Stimulated activated CD4-positive, alpha-beta T cell treated with anti-CD3 and anti-CD28 coated beads, Interleukin-2, amount 100 ng/mL, for 48 hours (primary cell): ENCODE data around the gene VMP1.
"Not testable (repeated sequence)": the region's sequence is repeated elsewhere in the genome, so short reads cannot be mapped to it uniquely, and the experiment has no call there.

Experiments used
- DNase-seq, 2 donors: peaks; one replicate each; pipeline ENCODE4 v3.0.0-alpha.2; 2020

Gene VMP1

DNA sequence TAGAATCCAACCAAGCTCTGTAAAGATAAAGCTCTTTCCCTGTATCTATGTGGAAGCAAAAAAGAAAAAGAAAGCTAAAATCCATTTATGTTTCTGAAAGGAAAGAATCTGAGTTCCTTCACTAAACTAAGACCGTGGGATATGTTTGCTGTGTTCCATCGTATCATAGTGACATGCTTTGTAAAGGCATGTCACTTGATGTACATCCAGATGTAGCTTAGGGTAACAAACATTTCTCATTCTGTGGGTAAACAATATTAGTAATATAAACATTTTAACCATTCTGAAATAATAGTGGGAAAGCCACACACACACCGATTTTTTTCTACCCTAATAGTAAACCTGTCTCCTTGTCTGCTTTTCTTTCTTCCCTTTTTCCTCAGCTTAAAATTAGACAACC is 107.2 kb downstream of the VMP1 start:
- DNase-seq = no peak

GRCh38 chr17:59815965-59816364 is 108.5 kb downstream of the VMP1 start:
- no peak for DNase-seq

GRCh38 chr17:59825533-59826322 is 118.3 kb downstream of the VMP1 start:
- no peak for DNase-seq

- DNase-seq = no peak
Measured at GRCh38 chr17:59826706-59827453, 119.4 kb downstream of the VMP1 start.

- DNase-seq = no peak
Measured at GRCh38 chr17:59827721-59828477, 120.4 kb downstream of the VMP1 start.

DNA sequence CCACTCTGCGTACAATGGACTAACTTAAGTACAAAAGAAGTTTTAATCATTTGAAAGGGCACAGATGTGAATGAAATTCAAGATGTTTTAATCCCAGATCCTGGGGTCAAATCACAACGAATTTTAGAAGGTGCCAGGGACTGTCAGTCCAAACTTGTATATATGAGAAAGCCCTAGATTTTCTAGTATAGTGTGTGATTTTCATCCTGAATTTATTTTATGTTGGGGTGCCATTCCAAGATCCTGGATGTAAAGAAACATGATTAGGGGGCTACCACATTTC is 121.0 kb downstream of the VMP1 start:
- no peak for DNase-seq

GRCh38 chr17:59828819-59829216 is 121.4 kb downstream of the VMP1 start:
- not testable (repeated sequence) for DNase-seq

DNA sequence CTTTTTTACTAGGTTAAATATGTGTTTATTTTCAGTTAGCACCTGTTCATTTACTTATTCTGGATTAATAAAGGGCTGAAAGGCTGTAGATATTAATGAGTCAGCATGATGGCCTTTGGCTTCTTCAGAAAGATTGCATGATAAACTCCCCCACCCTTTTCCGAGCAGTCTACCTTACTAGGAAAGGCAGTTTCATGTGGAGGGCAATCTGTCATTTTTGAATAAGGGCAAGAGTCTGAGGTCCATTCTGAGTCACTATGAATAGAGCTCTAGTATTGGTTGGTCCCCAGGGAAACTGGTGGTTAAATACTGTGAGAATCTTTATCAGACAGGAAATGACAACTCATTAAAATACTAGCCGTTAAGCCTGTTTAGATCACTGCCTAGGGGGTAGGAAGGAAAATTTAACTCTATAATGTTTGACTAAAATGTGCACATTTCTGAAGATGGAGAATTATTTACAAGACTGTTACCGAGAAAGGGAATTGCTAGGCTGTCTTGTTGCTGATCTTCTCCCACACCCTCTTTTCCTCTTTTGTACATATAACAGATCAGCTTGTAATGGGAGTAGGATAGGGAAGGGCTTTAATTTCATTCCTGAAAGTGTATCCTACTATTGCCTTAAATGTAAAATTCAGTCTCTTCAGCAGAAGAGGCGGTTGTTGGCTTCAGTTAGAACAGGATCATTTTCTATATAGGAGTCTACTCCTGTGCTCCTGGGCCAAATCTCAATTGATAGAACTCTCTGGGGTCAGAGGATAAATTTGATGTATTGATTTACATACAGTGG is 122.0 kb downstream of the VMP1 start:
- DNase-seq = no peak

- no peak for DNase-seq
Measured at GRCh38 chr17:59830007-59830630, 122.7 kb downstream of the VMP1 start.

GRCh38 chr17:59830846-59831486 is 123.5 kb downstream of the VMP1 start:
- no peak for DNase-seq

DNA sequence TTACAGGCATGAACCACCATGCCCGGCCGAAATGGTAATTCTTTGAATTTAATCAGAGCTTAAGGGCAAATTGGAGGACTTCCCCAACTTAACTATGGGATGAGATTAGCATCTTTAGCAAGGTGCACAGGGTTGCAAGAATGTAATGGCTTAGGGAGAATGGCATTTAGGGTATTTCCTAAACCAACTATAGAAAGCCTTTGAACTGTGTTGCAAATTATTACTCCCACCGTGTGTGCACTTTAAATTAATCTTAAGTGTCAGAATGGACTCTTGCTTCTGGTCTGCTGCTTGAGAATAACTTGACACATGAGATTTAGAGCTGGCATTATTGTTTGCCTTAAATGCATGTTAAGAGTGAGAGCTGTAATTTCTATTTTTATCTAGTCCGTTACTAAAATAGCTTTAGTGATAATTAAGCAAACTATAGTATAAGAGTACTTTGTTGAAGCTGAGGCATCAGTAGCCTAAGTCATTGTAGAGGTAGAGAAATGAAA is 125.5 kb downstream of the VMP1 start:
- DNase-seq = no peak

- no peak for DNase-seq
Measured at GRCh38 chr17:59837308-59838051, 130.0 kb downstream of the VMP1 start.

DNA sequence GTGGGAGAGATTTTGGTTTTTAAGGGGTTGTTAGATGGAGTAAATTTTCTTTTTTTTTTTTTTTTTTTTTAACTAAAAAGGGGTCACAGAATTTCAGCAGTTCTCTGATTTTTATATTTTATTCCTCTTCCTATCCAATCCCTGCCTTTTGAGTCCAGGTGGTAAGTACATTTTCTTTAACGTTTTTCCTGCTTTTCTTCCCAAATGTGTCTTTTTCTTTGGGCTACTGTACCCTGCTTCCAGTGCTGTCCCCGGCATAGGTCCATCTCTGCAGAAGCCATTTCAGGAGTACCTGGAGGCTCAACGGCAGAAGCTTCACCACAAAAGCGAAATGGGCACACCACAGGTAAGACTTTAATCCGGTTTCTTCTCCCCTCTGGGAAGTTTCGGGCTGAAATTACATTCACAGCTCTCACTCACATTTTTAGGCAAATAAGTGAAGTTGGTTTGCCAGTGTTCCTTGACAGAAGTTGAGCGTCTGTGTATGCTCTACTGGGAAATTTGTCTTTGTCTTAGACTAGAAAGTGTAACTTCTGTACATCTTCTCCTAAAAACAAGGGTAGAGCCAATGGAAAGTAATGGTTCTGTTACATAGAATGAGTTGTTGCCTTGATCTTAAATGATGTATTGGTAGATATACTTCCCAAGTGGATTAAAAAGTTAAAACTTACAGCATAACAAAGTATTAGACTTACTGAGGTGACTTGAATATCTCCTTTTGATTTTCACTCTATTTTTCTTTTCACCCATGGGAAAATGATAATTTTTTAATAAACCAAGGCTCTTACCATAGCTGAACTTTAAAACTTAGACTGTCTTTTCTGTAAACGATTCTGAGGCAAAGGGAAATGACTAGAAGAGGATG is 130.8 kb downstream of the VMP1 start:
- DNase-seq = no peak

DNA sequence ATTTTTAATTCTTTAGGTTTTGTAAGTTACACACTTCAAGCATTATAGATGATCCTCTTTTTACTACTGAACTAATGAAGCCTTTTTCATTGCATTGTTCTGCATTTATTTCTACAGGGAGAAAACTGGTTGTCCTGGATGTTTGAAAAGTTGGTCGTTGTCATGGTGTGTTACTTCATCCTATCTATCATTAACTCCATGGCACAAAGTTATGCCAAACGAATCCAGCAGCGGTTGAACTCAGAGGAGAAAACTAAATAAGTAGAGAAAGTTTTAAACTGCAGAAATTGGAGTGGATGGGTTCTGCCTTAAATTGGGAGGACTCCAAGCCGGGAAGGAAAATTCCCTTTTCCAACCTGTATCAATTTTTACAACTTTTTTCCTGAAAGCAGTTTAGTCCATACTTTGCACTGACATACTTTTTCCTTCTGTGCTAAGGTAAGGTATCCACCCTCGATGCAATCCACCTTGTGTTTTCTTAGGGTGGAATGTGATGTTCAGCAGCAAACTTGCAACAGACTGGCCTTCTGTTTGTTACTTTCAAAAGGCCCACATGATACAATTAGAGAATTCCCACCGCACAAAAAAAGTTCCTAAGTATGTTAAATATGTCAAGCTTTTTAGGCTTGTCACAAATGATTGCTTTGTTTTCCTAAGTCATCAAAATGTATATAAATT is 132.3 kb downstream of the VMP1 start:
- DNase-seq = no peak

GRCh38 chr17:59840329-59841090 is 133.1 kb downstream of the VMP1 start:
- no peak for DNase-seq

DNA sequence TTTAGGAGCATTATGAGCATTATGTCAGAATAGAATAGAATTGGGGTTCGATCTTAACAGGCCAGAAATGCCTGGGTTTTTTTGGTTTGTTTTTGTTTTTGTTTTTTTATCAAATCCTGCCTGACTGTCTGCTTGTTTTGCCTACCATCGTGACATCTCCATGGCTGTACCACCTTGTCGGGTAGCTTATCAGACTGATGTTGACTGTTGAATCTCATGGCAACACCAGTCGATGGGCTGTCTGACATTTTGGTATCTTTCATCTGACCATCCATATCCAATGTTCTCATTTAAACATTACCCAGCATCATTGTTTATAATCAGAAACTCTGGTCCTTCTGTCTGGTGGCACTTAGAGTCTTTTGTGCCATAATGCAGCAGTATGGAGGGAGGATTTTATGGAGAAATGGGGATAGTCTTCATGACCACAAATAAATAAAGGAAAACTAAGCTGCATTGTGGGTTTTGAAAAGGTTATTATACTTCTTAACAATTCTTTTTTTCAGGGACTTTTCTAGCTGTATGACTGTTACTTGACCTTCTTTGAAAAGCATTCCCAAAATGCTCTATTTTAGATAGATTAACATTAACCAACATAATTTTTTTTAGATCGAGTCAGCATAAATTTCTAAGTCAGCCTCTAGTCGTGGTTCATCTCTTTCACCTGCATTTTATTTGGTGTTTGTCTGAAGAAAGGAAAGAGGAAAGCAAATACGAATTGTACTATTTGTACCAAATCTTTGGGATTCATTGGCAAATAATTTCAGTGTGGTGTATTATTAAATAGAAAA is 133.8 kb downstream of the VMP1 start:
- DNase-seq = not testable (repeated sequence)

DNA sequence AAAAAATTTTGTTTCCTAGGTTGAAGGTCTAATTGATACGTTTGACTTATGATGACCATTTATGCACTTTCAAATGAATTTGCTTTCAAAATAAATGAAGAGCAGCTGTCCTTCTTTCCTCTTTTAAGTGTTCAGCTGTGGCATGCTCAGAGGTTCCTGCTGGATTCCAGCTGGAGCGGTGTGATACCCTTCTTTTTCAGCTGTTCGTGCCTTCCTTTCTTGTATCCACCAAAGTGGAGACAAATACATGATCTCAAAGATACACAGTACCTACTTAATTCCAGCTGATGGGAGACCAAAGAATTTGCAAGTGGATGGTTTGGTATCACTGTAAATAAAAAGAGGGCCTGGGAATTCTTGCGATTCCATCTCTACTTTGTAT is 134.4 kb downstream of the VMP1 start:
- not testable (repeated sequence) for DNase-seq
